H9 (cell line): ENCODE results near the gene OR4N5. TPM values are rescaled to one million over a fixed set of nuclear protein-coding genes. Genes with fewer than 3 reads are reported as not detected.
"Not testable (repeated sequence)": the region's sequence is repeated elsewhere in the genome, so short reads cannot be mapped to it uniquely, and the experiment has no call there.

Source experiments
- DNase-seq: peaks from one replicate; pipeline ENCODE4 v3.0.0-alpha.2; 2017
- H2AFZ ChIP-seq: one replicate; pipeline ENCODE4 v1.6.1; 2013; ENCODE audit warnings: mild to moderate bottlenecking, low read length, control low read depth, moderate library complexity
- H2AK5ac ChIP-seq: 2 replicates; pipeline ENCODE4 v1.6.1; 2013; ENCODE audit warnings: low read length, control low read depth, mixed read lengths; ENCODE audit not compliant: insufficient read length
- H2BK120ac ChIP-seq: one replicate; pipeline ENCODE4 v1.6.1; 2013; ENCODE audit warnings: low read depth, mild to moderate bottlenecking, low read length, control low read depth, inconsistent platforms; ENCODE audit not compliant: poor library complexity, severe bottlenecking
- H2BK12ac ChIP-seq: 2 replicates; pipeline ENCODE4 v1.6.1; 2013; ENCODE audit warnings: low read length, control low read depth, mixed read lengths, low read depth; ENCODE audit not compliant: insufficient read length
- H2BK15ac ChIP-seq: 2 replicates; pipeline ENCODE4 v1.6.1; 2013; ENCODE audit warnings: low read depth, low read length, control low read depth
- H2BK20ac ChIP-seq: one replicate; pipeline ENCODE4 v1.6.1; 2013; ENCODE audit warnings: low read depth, mild to moderate bottlenecking, low read length, control low read depth, inconsistent platforms; ENCODE audit not compliant: poor library complexity, severe bottlenecking
- H2BK5ac ChIP-seq: 2 replicates; pipeline ENCODE4 v1.6.1; 2013; ENCODE audit warnings: low read length, control low read depth, mixed read lengths; ENCODE audit not compliant: insufficient read length
- H3K14ac ChIP-seq: 2 replicates; pipeline ENCODE4 v1.6.1; 2013; ENCODE audit warnings: low read length, control low read depth; ENCODE audit not compliant: insufficient read depth
- H3K18ac ChIP-seq: 2 replicates; pipeline ENCODE4 v1.6.1; 2013; ENCODE audit warnings: low read depth, mild to moderate bottlenecking, mixed read lengths, low read length, control low read depth; ENCODE audit not compliant: insufficient read length
- H3K23ac ChIP-seq: 2 replicates; pipeline ENCODE4 v1.6.1; 2013; ENCODE audit warnings: low read length, control low read depth, mixed read lengths, low read depth; ENCODE audit not compliant: insufficient read length
- H3K23me2 ChIP-seq: 2 replicates; pipeline ENCODE4 v1.6.1; 2013; ENCODE audit warnings: low read depth, mild to moderate bottlenecking, mixed read lengths, low read length, control low read depth; ENCODE audit not compliant: insufficient read length, poor library complexity, severe bottlenecking
- H3K27ac ChIP-seq: 2 replicates; pipeline ENCODE4 v1.5.1; 2013; ENCODE audit warnings: low read length, control low read depth, mixed read lengths, low read depth; ENCODE audit not compliant: insufficient read length
- H3K27me3 ChIP-seq: 2 replicates; pipeline ENCODE4 v1.6.1; 2013; ENCODE audit warnings: low read length, control low read depth, inconsistent platforms; ENCODE audit not compliant: insufficient read depth
- H3K4ac ChIP-seq: 2 replicates; pipeline ENCODE4 v1.6.1; 2013; ENCODE audit warnings: low read depth, mild to moderate bottlenecking, control low read depth, inconsistent platforms, low read length, moderate library complexity
- H3K4me1 ChIP-seq: 2 replicates; pipeline ENCODE4 v1.6.1; 2013; ENCODE audit warnings: low read length, control low read depth, inconsistent platforms; ENCODE audit not compliant: insufficient read depth
- H3K4me2 ChIP-seq: 2 replicates; pipeline ENCODE4 v1.6.1; 2013; ENCODE audit warnings: low read length, control low read depth, mixed read lengths; ENCODE audit not compliant: insufficient read length, insufficient read depth
- H3K56ac ChIP-seq: 2 replicates; pipeline ENCODE4 v1.6.1; 2013; ENCODE audit warnings: low read depth, mild to moderate bottlenecking, mixed read lengths, low read length, control low read depth; ENCODE audit not compliant: insufficient read length
- H3K79me1 ChIP-seq: 2 replicates; pipeline ENCODE4 v1.6.1; 2013; ENCODE audit warnings: low read depth, mild to moderate bottlenecking, moderate library complexity, low read length, control low read depth, inconsistent platforms; ENCODE audit not compliant: insufficient read depth, poor library complexity, severe bottlenecking
- H3K79me2 ChIP-seq: 2 replicates; pipeline ENCODE4 v1.6.1; 2013; ENCODE audit warnings: low read length, control low read depth, inconsistent platforms; ENCODE audit not compliant: insufficient read depth
- H3K9ac ChIP-seq: 2 replicates; pipeline ENCODE4 v1.6.1; 2013; ENCODE audit warnings: low read length, control low read depth, mixed read lengths; ENCODE audit not compliant: insufficient read length; ENCODE audit errors: extremely low read depth
- H3K9me3 ChIP-seq: one replicate; pipeline ENCODE4 v1.6.1; 2013; ENCODE audit warnings: low read depth, low read length, inconsistent platforms; ENCODE audit not compliant: control insufficient read depth
- H3T11ph ChIP-seq: one replicate; pipeline ENCODE4 v1.6.1; 2013; ENCODE audit warnings: mild to moderate bottlenecking, low read length, control low read depth, inconsistent platforms
- H4K20me1 ChIP-seq: one replicate; pipeline ENCODE4 v1.6.1; 2013; ENCODE audit not compliant: control insufficient read depth, insufficient read length, insufficient read depth
- H4K5ac ChIP-seq: 2 replicates; pipeline ENCODE4 v1.6.1; 2013; ENCODE audit warnings: low read depth, mild to moderate bottlenecking, mixed read lengths, low read length, control low read depth; ENCODE audit not compliant: insufficient read length
- H4K8ac ChIP-seq: replicated peaks from 2 replicates; pipeline ENCODE4 v1.6.1; 2013; ENCODE audit warnings: low read length, control low read depth, mixed read lengths, low read depth; ENCODE audit not compliant: insufficient read length
- H4K91ac ChIP-seq: 2 replicates; pipeline ENCODE4 v1.6.1; 2013; ENCODE audit warnings: low read depth, mild to moderate bottlenecking, moderate library complexity, mixed read lengths, low read length, control low read depth; ENCODE audit not compliant: insufficient read length
- H3K27ac Mint-ChIP-seq, 3 experiments: 2 replicates in 2 of 3; 3 replicates in 1 of 3; pipeline ENCODE4 v1.8.0; 2020 to 2021; ENCODE audit warnings: mixed read lengths in 3 of 3, mild to moderate bottlenecking in 1 of 3, moderate library complexity in 1 of 3
- H3K27me3 Mint-ChIP-seq: 2 replicates; pipeline ENCODE4 v1.8.0; 2021; ENCODE audit warnings: low read depth, mild to moderate bottlenecking, moderate library complexity, mixed read lengths
- H3K36me3 Mint-ChIP-seq, 3 experiments: 2 replicates in 2 of 3; 3 replicates in 1 of 3; pipeline ENCODE4 v1.8.0; 2020 to 2021; ENCODE audit warnings: low read depth in 3 of 3, mixed read lengths in 3 of 3; ENCODE audit not compliant: insufficient read depth in 1 of 3
- H3K4me1 Mint-ChIP-seq, 2 experiments: 2 replicates each; pipeline ENCODE4 v1.8.0; 2020; ENCODE audit warnings: mixed read lengths in 2 of 2
- H3K4me3 Mint-ChIP-seq, 2 experiments: 2 replicates in 1 of 2; 3 replicates in 1 of 2; pipeline ENCODE4 v1.8.0; 2020 to 2021; ENCODE audit warnings: mild to moderate bottlenecking in 2 of 2, mixed read lengths in 2 of 2, moderate library complexity in 1 of 2
- H3K9me3 Mint-ChIP-seq, 2 experiments: 2 replicates in 1 of 2; 3 replicates in 1 of 2; pipeline ENCODE4 v1.8.0; 2020; ENCODE audit warnings: mild to moderate bottlenecking in 2 of 2, mixed read lengths in 2 of 2, moderate library complexity in 1 of 2
- total RNA-seq: library from RNA; stranded (reverse); gene quantifications from 2 replicates; pipeline ENCODE4 v1.2.1, GENCODE V29; 2021
- TF ChIP-seq, protein P1 (sequence below): fragments of 200-600 bp; sonication (generic); conservative IDR thresholded peaks from 3 replicates; pipeline ENCODE4 v1.8.0; 2021; ENCODE audit warnings: antibody characterized with exemption, mild to moderate bottlenecking

OR4N5 gene
- total RNA-seq, 1 experiment from 2014 or later: not detected

DNA sequence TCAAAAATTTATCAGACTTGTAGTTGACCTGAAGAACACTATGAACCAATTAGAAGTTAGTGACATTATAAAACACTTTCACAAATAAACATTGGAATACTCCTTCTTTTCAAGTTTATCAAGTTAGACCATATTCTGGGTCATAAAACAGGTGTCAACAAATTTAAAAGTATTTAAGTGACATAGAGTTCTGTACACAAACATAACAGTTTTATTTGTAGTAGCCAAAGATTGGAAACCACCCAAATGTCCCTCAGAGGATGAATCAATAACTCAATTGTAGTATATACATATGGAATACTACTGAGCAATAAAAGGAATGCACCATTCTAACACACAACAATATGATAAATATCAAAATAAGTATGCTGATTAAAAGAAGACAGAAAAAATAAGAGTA is 28.5 kb downstream of the OR4N5 start:
- no peak for DNase-seq

DNA sequence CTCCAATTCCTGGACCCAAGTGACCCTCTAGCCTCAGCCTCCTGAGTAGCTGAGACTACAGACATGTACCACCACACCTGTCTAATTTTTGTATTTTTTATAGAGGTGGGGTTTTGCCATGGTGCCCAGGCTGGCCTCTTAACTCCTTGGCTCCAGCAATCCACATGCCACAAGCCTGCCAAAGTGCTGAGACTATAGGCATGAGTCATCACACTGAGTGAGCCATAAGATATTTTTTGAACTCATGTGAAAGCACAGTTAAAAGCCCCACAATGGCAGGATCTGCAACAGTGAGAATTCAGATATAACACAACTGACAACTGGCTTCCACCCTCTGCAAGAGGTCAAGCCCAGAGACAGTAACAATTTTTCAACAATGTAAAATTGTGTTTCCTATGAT is 31.2 kb downstream of the OR4N5 start:
- H3K9me3 Mint-ChIP-seq: peaks cover 85 to 91% of the 10 kb centered on the region in 2 experiments
- H3K4me2 ChIP-seq: not testable (repeated sequence)

More for the DNA sequence above, 28.5 kb downstream of the OR4N5 start:
- Histone ChIP-seq H2AFZ (no peak overlapping the region), H2AK5ac (no peak overlapping the region), H3K9me3 (peaks cover 44% of the 10 kb centered on the region), H3K56ac (no peak overlapping the region), H4K91ac (no peak overlapping the region), H2BK20ac (no peak overlapping the region), H2BK15ac (no peak overlapping the region), H2BK12ac (no peak overlapping the region), H3K23ac (no peak overlapping the region), H3K4me2 (no peak overlapping the region), H3K4ac (no peak overlapping the region), H3K9ac (no peak overlapping the region), H2BK120ac (no peak overlapping the region), H3K79me1 (no peaks in the 10 kb centered on the region), H3K14ac (no peak overlapping the region), H3K27ac (no peak overlapping the region), H4K5ac (no peak overlapping the region), H3T11ph (no peak overlapping the region), H3K79me2 (no peaks in the 10 kb centered on the region), H3K18ac (no peak overlapping the region), H3K23me2 (no peaks in the 10 kb centered on the region), H2BK5ac (no peak overlapping the region), H3K27me3 (no peaks in the 10 kb centered on the region), H3K4me1 (no peaks in the 10 kb centered on the region), H4K8ac (no peak overlapping the region), H4K20me1 (no peaks in the 10 kb centered on the region)
- Mint-ChIP-seq H3K36me3 (peaks cover 3 to 29% (median 6%) of the 10 kb centered on the region in 3 experiments; a peak in 6 of 7 replicates), H3K9me3 (peaks cover 87 to 97% of the 10 kb centered on the region in 2 experiments), H3K27me3 (peaks cover 2% of the 10 kb centered on the region), H3K4me1 (no peaks in the 10 kb centered on the region), H3K27ac (no peak overlapping the region), H3K4me3 (no peak overlapping the region)
- TF ChIP-seq, protein P1, sequence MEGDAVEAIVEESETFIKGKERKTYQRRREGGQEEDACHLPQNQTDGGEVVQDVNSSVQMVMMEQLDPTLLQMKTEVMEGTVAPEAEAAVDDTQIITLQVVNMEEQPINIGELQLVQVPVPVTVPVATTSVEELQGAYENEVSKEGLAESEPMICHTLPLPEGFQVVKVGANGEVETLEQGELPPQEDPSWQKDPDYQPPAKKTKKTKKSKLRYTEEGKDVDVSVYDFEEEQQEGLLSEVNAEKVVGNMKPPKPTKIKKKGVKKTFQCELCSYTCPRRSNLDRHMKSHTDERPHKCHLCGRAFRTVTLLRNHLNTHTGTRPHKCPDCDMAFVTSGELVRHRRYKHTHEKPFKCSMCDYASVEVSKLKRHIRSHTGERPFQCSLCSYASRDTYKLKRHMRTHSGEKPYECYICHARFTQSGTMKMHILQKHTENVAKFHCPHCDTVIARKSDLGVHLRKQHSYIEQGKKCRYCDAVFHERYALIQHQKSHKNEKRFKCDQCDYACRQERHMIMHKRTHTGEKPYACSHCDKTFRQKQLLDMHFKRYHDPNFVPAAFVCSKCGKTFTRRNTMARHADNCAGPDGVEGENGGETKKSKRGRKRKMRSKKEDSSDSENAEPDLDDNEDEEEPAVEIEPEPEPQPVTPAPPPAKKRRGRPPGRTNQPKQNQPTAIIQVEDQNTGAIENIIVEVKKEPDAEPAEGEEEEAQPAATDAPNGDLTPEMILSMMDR: no peak

More for the DNA sequence above, 31.2 kb downstream of the OR4N5 start:
- H4K91ac ChIP-seq, H2BK5ac ChIP-seq, H4K5ac ChIP-seq, H2AK5ac ChIP-seq, H2BK20ac ChIP-seq, H3K79me2 ChIP-seq, H2AFZ ChIP-seq, H3K4me1 ChIP-seq, H3K27ac ChIP-seq, H4K8ac ChIP-seq, H3K18ac ChIP-seq, H2BK15ac ChIP-seq, H3K4me3 Mint-ChIP-seq, H2BK12ac ChIP-seq, H3K56ac ChIP-seq, H3K4me1 Mint-ChIP-seq, H3K9ac ChIP-seq, H2BK120ac ChIP-seq, H3K4ac ChIP-seq, H3K23me2 ChIP-seq, DNase-seq, H3K79me1 ChIP-seq, H3T11ph ChIP-seq, H3K14ac ChIP-seq, H3K27ac Mint-ChIP-seq, H3K27me3 Mint-ChIP-seq, H3K23ac ChIP-seq, H3K27me3 ChIP-seq, H4K20me1 ChIP-seq: not testable (repeated sequence)
- H3K9me3 ChIP-seq: peaks cover 37% of the 10 kb centered on the region
- peaks cover 3 to 17% (median 4%) of the 10 kb centered on the region in 3 experiments; a peak in 4 of 7 replicates for H3K36me3 Mint-ChIP-seq
